K562 (cell line): ENCODE results near the gene MED15. TPM values are rescaled to one million over a fixed set of nuclear protein-coding genes. Genes with fewer than 3 reads are reported as not detected.

ENCODE experiments used
- BCOR ChIP-seq: fragments of 450-650 bp; IDR thresholded peaks from 2 replicates; pipeline ENCODE4 v1.6.1; 2016
- BMI1 ChIP-seq: fragments of 150-350 bp; IDR thresholded peaks from 2 replicates; pipeline ENCODE4 v1.6.1; 2014; ENCODE audit warnings: low read length
- CBFA2T3 ChIP-seq: fragments of 450-650 bp; IDR thresholded peaks from 2 replicates; pipeline ENCODE4 v1.6.1; 2017
- CBX3 ChIP-seq, 2 experiments: IDR thresholded peaks; 1 replicate in 1 of 2; 2 replicates in 1 of 2; pipeline ENCODE4 v1.6.1; 2012; ENCODE audit warnings: inconsistent platforms in 2 of 2, low read length in 2 of 2, borderline replicate concordance in 1 of 2, control low read depth in 1 of 2
- CHD4 ChIP-seq: fragments of 200-600 bp; sonication (generic); IDR thresholded peaks from 3 replicates; pipeline ENCODE4 v1.6.1; 2012; ENCODE audit warnings: low read depth, mild to moderate bottlenecking, mixed read lengths, low read length, inconsistent platforms; ENCODE audit not compliant: insufficient read depth, insufficient replicate concordance, poor library complexity, severe bottlenecking
- ETS1 ChIP-seq: conservative IDR thresholded peaks from 2 replicates; pipeline ENCODE4 v1.6.1; 2011; ENCODE audit warnings: low read depth, mild to moderate bottlenecking, low read length; ENCODE audit not compliant: control insufficient read depth
- NCOR1 ChIP-seq: fragments of 450-650 bp; IDR thresholded peaks from 2 replicates; pipeline ENCODE4 v1.6.1; 2016; ENCODE audit warnings: mild to moderate bottlenecking, moderate library complexity
- NFE2L1 ChIP-seq: fragments of 450-650 bp; IDR thresholded peaks from 2 replicates; pipeline ENCODE4 v1.6.1; 2016; ENCODE audit warnings: missing genetic modification characterization, low read depth, mild to moderate bottlenecking, missing compliant biosample characterization, moderate library complexity, borderline replicate concordance
- PREB ChIP-seq: sonication (generic); formaldehyde crosslinking; IDR thresholded peaks from 2 replicates; pipeline ENCODE4 v1.8.1; 2023; ENCODE audit warnings: mild to moderate bottlenecking, missing genetic modification reagents
- RBM34 ChIP-seq: fragments of 200-400 bp; formaldehyde crosslinking; IDR thresholded peaks from 2 replicates; pipeline ENCODE4 v1.6.1; 2018; ENCODE audit warnings: low read length, borderline replicate concordance; ENCODE audit not compliant: insufficient read depth
- SAFB2 ChIP-seq: fragments of 200-400 bp; formaldehyde crosslinking; IDR thresholded peaks from 2 replicates; pipeline ENCODE4 v1.6.1; 2018; ENCODE audit warnings: borderline replicate concordance, low read length, low read depth, moderate library complexity; ENCODE audit not compliant: severe bottlenecking
- TARDBP ChIP-seq: fragments of 450-650 bp; IDR thresholded peaks from 2 replicates; pipeline ENCODE4 v1.6.1; 2016
- TEAD4 ChIP-seq, 2 experiments: sonication (generic) in 1 of 2; formaldehyde crosslinking in 1 of 2; IDR thresholded peaks; 2 replicates each; pipeline versions ENCODE4 v1.6.1 to v1.8.0; 2012 to 2022; ENCODE audit warnings: borderline replicate concordance in 1 of 2, inconsistent platforms in 1 of 2, low read length in 1 of 2, mild to moderate bottlenecking in 1 of 2, missing genetic modification reagents in 1 of 2
- TSC22D4 ChIP-seq: fragments of 450-650 bp; IDR thresholded peaks from 2 replicates; pipeline ENCODE4 v1.6.1; 2016; ENCODE audit warnings: missing genetic modification characterization, missing biosample characterization, control low read depth
- VEZF1 ChIP-seq: fragments of 200-800 bp; sonication (Bioruptor generic); IDR thresholded peaks from 2 replicates; pipeline ENCODE4 v1.6.1; 2017; ENCODE audit warnings: missing genetic modification characterization, missing compliant biosample characterization
- XRCC5 ChIP-seq: fragments of 200-400 bp; formaldehyde crosslinking; IDR thresholded peaks from 2 replicates; pipeline ENCODE4 v1.6.1; 2017; ENCODE audit warnings: low read depth, mild to moderate bottlenecking, low read length
- ZFP91 ChIP-seq: sonication (generic); formaldehyde crosslinking; IDR thresholded peaks from 2 replicates; pipeline ENCODE4 v1.8.0; 2022; ENCODE audit warnings: mild to moderate bottlenecking, missing genetic modification reagents
- ZNF511 ChIP-seq: sonication (generic); formaldehyde crosslinking; IDR thresholded peaks from 2 replicates; pipeline ENCODE4 v1.8.0; 2022; ENCODE audit warnings: mild to moderate bottlenecking, missing genetic modification reagents
- ZNF584 ChIP-seq: fragments of 200-800 bp; sonication (Bioruptor generic); IDR thresholded peaks from 2 replicates; pipeline ENCODE4 v1.6.1; 2016; ENCODE audit warnings: low read depth, mild to moderate bottlenecking, missing genetic modification characterization, missing compliant biosample characterization
- polyA plus RNA-seq, 8 experiments: library from polyadenylated mRNA; depleted of rRNA in 4 of 8; stranded (reverse) in 5 of 8; unstranded in 3 of 8; fragments of >200 nt; fragmentation: Nextera tagmentation in 2 of 8; fragmentation: Illumina TruSeq in 1 of 8; extraction: Ambion mirVana in 2 of 8; extraction: Trizol in 1 of 8; gene quantifications; 2 replicates each; pipeline versions ENCODE4 v1.2.1 to v1.2.3, GENCODE V29; 2011 to 2014; ENCODE audit warnings: inconsistent platforms in 1 of 8, missing spikeins in 1 of 8
- total RNA-seq, 7 experiments: library from RNA; depleted of rRNA in 6 of 7; stranded (reverse); fragments of >200 nt in 6 of 7; fragmentation: Illumina TruSeq in 2 of 7; extraction: Trizol in 2 of 7; gene quantifications; 2 replicates each; pipeline versions ENCODE4 v1.2.1 to v1.2.3, GENCODE V29; 2011 to 2021; ENCODE audit warnings: low replicate concordance in 1 of 7

MED15 gene
- total and polyA plus RNA-seq, 9 of the 15 experiments (the other 6 are each of a cell fraction or from before 2014, with no cell fraction given): 4.0 to 271 (median 60.1) TPM

GRCh38 chr22:20634560-20635226 is 127.3 kb downstream of the MED15 start (continued):
- TF ChIP-seq TARDBP: no peak
- no peak for TF ChIP-seq ZNF584
- TF ChIP-seq CBFA2T3: no peak
- TF ChIP-seq VEZF1 (CRISPR knock-in tag): no peak
- TF ChIP-seq XRCC5: no peak
- TF ChIP-seq BCOR: 0 out of 2 replicates have a peak, but pooled peaks have one; percentile 32
- TF ChIP-seq CHD4: no peak
- TF ChIP-seq CBX3 (IDR thresholded peaks at IDR 0.05; ENCODE audit: borderline replicate concordance in 1 of 2, low read length in 2 of 2): peak in 1 of 2 experiments; percentile 5; a peak in 1 of 3 replicates
- TF ChIP-seq ZNF511 (CRISPR knock-in tag): peak; percentile 55; the same call in 1 of the 2 replicates
- TF ChIP-seq TSC22D4 (tag): no peak
- TF ChIP-seq NFE2L1: no peak
- 0 out of 2 replicates have a peak, but pooled peaks have one; percentile 12 for TF ChIP-seq ZFP91 (CRISPR knock-in tag)
- no peak for TF ChIP-seq ETS1
- TF ChIP-seq RBM34: no peak
- no peak for TF ChIP-seq SAFB2
- no peak for TF ChIP-seq PREB (CRISPR knock-in tag)
- no peak for TF ChIP-seq NCOR1
- TF ChIP-seq BMI1: no peak
- no peak for TF ChIP-seq TEAD4 (IDR thresholded peaks at IDR 0.05; ENCODE audit: low read length)
- 0 out of 2 replicates have a peak, but pooled peaks have one; percentile 28 for TF ChIP-seq TEAD4 (CRISPR knock-in tag; IDR thresholded peaks at IDR 0.05; ENCODE audit: borderline replicate concordance)
